OCI-LY3 (cell line): Measurements from ENCODE around the gene RFTN1.

Source experiments
- EZH2phosphoT487 ChIP-seq: fragments of 200-600 bp; shearing (Covaris generic); IDR thresholded peaks from 2 replicates; pipeline ENCODE4 v1.6.1; 2018; ENCODE audit warnings: antibody characterized with exemption, mixed run types, low read depth
- TF ChIP-seq, protein P1 (sequence below): fragments of 200-600, 300-600 bp; sonication (generic); IDR thresholded peaks from 2 replicates; pipeline ENCODE4 v1.5.1; 2014; ENCODE audit warnings: antibody characterized with exemption, low read length, low read depth

DNA sequence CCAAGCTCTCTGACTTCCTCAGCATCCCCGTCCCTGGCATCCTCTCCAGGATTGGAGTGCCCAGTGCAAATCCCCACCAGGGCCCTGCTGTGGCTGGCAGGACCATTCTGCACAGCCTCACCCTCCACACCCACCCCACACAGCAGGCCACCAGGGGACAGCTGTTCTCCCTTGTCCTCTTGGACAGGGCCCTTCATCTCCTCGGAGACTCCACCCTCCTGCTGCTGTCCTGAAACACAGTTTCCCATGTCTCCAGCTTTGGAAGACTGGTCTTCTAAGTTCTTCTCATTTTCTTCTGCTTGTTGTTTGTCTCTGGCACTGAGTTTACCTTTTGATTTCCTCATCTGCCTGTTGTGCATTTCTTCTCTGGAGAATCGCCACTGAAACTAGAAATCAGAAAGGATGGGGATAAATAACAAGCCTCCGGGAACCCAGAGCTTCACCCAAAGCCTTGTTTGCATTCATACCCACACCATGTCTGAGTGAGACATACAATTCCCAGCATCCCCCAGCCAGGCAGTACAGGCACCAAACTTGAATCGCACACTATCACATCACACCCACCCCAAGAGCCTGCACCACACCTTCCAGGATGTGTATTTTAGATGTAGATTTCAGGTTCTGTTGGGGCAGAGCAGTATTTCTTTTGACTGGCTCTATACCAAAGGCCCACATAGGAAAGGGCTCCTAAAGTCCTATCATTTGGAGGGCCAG is 196.5 kb downstream of the RFTN1 start:
- TF ChIP-seq, protein P1, sequence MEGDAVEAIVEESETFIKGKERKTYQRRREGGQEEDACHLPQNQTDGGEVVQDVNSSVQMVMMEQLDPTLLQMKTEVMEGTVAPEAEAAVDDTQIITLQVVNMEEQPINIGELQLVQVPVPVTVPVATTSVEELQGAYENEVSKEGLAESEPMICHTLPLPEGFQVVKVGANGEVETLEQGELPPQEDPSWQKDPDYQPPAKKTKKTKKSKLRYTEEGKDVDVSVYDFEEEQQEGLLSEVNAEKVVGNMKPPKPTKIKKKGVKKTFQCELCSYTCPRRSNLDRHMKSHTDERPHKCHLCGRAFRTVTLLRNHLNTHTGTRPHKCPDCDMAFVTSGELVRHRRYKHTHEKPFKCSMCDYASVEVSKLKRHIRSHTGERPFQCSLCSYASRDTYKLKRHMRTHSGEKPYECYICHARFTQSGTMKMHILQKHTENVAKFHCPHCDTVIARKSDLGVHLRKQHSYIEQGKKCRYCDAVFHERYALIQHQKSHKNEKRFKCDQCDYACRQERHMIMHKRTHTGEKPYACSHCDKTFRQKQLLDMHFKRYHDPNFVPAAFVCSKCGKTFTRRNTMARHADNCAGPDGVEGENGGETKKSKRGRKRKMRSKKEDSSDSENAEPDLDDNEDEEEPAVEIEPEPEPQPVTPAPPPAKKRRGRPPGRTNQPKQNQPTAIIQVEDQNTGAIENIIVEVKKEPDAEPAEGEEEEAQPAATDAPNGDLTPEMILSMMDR: no peak
- TF ChIP-seq EZH2phosphoT487: no peak
